Tibial nerve (tissue), 4 donors: Measurements from ENCODE around the gene IPO13. TPM values are rescaled to one million over a fixed set of nuclear protein-coding genes. Genes with fewer than 3 reads are reported as not detected.

ENCODE experiments used
- DNase-seq, 2 donors: peaks; one replicate each; pipeline ENCODE4 v3.0.0-alpha.2; 2019; ENCODE audit warnings: low spot score in 2 of 2
- H3K27ac ChIP-seq, 4 donors: fragments of 200-600 bp; sonication (generic) in 3 of 4; one replicate each; pipeline ENCODE4 v1.5.1; 2017 to 2019; ENCODE audit warnings: mild to moderate bottlenecking in 1 of 4
- H3K27me3 ChIP-seq, 2 donors: fragments of 200-600 bp; sonication (generic) in 1 of 2; one replicate each; pipeline versions ENCODE4 v1.5.1 to v1.6.0; 2017 to 2019
- H3K36me3 ChIP-seq, 3 donors: fragments of 200-600 bp; sonication (generic); one replicate each; pipeline ENCODE4 v1.5.1; 2018 to 2019
- H3K4me1 ChIP-seq, 4 donors: fragments of 200-600 bp; sonication (generic) in 3 of 4; one replicate each; pipeline ENCODE4 v1.5.1; 2017 to 2019
- H3K4me3 ChIP-seq, 4 donors: fragments of 200-600 bp; sonication (generic) in 3 of 4; one replicate each; pipeline ENCODE4 v1.5.1; 2017 to 2019; ENCODE audit warnings: mild to moderate bottlenecking in 1 of 4, moderate library complexity in 1 of 4
- H3K9me3 ChIP-seq, 4 donors: fragments of 200-600 bp; sonication (generic) in 3 of 4; one replicate each; pipeline ENCODE4 v1.5.1; 2017 to 2019
- EP300 ChIP-seq, 2 donors: sonication (generic); formaldehyde crosslinking; IDR thresholded peaks; one replicate each; pipeline ENCODE4 v1.6.1; 2017; ENCODE audit warnings: antibody characterized with exemption in 2 of 2, mild to moderate bottlenecking in 1 of 2
- POLR2A ChIP-seq, 2 donors: fragments of 450-650 bp; IDR thresholded peaks; one replicate each; pipeline ENCODE4 v1.6.1; 2017; ENCODE audit warnings: antibody characterized with exemption in 2 of 2, mild to moderate bottlenecking in 2 of 2, moderate library complexity in 2 of 2
- WGBS, 2 donors: methylation state at CpG; one replicate each; pipeline ENCODE4 v1.1.5; 2018; 5-methylcytosine and 5-hydroxymethylcytosine counted together
- total RNA-seq, 4 donors: library from RNA; depleted of rRNA; stranded (reverse); fragments of >200 nt; gene quantifications; one replicate each; pipeline ENCODE4 v1.1.0, GENCODE V29; 2016
- TF ChIP-seq, protein P1 (sequence below), 5 experiments: fragments of 200-600 bp in 3 of 5; fragments of 450-650 bp in 2 of 5; sonication (generic) in 3 of 5; IDR thresholded peaks; one replicate each; pipeline ENCODE4 v1.5.1; 2016 to 2019; ENCODE audit warnings: antibody characterized with exemption in 5 of 5, mild to moderate bottlenecking in 3 of 5, moderate library complexity in 2 of 5

IPO13 gene
- total RNA-seq, 4 donors from 2014 or later, result 27.8 to 41.1 (median 31.2) TPM

DNA sequence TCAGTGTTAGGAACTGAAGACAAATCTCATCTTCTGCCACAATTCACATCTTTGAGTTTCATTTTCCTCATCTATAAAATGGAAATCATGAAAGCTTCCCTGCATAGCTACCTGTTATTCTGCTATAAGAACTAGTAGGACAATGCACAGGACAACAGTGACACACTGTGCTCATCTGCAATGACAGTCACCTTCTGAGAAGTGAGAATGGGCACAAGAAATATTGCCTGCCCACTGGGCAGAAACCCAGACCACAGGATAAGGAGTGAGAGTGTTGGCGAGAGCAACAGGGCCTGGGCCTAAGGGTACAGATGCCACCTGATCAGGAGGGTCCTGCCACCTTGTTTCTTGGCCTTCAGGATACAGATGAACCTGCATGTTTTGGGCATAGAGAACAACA, 36.4 kb upstream of the IPO13 start:
- DNase-seq, result no peak
- Histone ChIP-seq H3K27me3 (no peaks in the 10 kb centered on the region), H3K4me3 (no peak overlapping the region)

DNA sequence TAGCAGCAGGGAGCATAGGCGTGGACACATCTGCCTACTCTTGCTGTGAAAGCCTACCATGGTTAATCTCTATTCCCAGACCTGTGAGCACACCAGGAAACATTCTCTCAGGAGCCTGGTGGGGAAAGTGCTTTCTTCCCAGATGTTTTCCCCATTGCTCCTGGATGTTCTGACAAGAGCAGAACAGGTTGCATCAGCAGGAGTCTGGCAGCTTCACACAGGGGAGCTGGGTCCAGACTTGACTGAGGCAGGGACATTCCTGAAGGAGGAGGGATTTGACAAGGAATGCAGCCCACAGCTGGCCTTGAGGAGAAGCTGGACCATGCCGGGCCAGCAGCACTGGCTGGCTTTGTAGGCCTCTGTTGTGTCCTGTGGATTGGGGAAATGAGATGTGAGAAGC, 34.1 kb upstream of the IPO13 start:
- no peaks in the 10 kb centered on the region for H3K27me3 ChIP-seq
- no peak for TF ChIP-seq POLR2A (IDR thresholded peaks at IDR 0.05)
- no peak for TF ChIP-seq EP300 (IDR thresholded peaks at IDR 0.05)
- TF ChIP-seq, protein P1, sequence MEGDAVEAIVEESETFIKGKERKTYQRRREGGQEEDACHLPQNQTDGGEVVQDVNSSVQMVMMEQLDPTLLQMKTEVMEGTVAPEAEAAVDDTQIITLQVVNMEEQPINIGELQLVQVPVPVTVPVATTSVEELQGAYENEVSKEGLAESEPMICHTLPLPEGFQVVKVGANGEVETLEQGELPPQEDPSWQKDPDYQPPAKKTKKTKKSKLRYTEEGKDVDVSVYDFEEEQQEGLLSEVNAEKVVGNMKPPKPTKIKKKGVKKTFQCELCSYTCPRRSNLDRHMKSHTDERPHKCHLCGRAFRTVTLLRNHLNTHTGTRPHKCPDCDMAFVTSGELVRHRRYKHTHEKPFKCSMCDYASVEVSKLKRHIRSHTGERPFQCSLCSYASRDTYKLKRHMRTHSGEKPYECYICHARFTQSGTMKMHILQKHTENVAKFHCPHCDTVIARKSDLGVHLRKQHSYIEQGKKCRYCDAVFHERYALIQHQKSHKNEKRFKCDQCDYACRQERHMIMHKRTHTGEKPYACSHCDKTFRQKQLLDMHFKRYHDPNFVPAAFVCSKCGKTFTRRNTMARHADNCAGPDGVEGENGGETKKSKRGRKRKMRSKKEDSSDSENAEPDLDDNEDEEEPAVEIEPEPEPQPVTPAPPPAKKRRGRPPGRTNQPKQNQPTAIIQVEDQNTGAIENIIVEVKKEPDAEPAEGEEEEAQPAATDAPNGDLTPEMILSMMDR (IDR thresholded peaks at IDR 0.05), result no peak
- H3K36me3 ChIP-seq, result peaks cover 0 to 31% (median 0%) of the 10 kb centered on the region in 3 donors
- no peaks in the 10 kb centered on the region for H3K9me3 ChIP-seq
- no peak overlapping the region for H3K27ac ChIP-seq
- DNase-seq, result no peak
- H3K4me1 ChIP-seq, result peaks cover 0 to 7% (median 0%) of the 10 kb centered on the region in 4 donors
- 38 to 47% methylated on average over 2 of the region's 2 CpGs for WGBS, 2 donors
- no peak overlapping the region for H3K4me3 ChIP-seq

More for the DNA sequence above, 36.4 kb upstream of the IPO13 start:
- H3K36me3 ChIP-seq, result peaks cover 0 to 38% (median 0%) of the 10 kb centered on the region in 3 donors
- 89 to 100% methylated on average over 1 of the region's 1 CpG for WGBS, 2 donors
- peaks cover 0 to 7% (median 0%) of the 10 kb centered on the region in 4 donors for H3K4me1 ChIP-seq
- no peaks in the 10 kb centered on the region for H3K9me3 ChIP-seq
- no peak for TF ChIP-seq POLR2A (IDR thresholded peaks at IDR 0.05)
- TF ChIP-seq, protein P1 (IDR thresholded peaks at IDR 0.05), result no peak
- TF ChIP-seq EP300 (IDR thresholded peaks at IDR 0.05), result no peak
- no peak overlapping the region for H3K27ac ChIP-seq

DNA sequence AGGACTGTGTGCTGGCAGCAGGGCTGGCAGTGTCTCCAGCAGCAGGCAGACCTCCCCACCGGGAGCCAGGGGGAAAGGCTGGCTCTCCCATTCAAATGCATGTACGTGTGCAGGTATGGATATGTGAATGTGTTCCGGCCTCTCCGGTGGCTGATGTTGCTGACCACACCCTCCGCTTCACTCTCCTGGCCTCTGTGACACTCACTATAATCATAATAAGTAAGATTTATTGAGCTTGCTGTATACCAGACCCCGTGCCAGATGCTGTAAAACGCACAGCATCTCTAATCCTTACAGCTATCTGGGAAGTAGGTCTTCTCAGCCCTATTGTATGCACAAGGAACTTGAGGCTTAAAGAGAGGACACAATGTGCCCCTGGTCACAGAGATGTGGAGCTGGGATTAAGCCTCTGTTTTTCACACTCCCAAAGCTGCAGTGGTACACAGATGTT, 33.7 kb upstream of the IPO13 start:
- Histone ChIP-seq H3K36me3 (peaks cover 0 to 27% (median 0%) of the 10 kb centered on the region in 3 donors), H3K9me3 (no peaks in the 10 kb centered on the region), H3K4me3 (no peak overlapping the region), H3K27me3 (no peaks in the 10 kb centered on the region), H3K4me1 (peaks cover 0 to 7% (median 0%) of the 10 kb centered on the region in 4 donors), H3K27ac (no peak overlapping the region)
- TF ChIP-seq EP300 (IDR thresholded peaks at IDR 0.05), result no peak
- TF ChIP-seq, protein P1 (IDR thresholded peaks at IDR 0.05), result no peak
- TF ChIP-seq POLR2A (IDR thresholded peaks at IDR 0.05), result no peak
- DNase-seq, result no peak
- 69 to 82% methylated on average over 7 of the region's 7 CpGs for WGBS, 2 donors

DNA sequence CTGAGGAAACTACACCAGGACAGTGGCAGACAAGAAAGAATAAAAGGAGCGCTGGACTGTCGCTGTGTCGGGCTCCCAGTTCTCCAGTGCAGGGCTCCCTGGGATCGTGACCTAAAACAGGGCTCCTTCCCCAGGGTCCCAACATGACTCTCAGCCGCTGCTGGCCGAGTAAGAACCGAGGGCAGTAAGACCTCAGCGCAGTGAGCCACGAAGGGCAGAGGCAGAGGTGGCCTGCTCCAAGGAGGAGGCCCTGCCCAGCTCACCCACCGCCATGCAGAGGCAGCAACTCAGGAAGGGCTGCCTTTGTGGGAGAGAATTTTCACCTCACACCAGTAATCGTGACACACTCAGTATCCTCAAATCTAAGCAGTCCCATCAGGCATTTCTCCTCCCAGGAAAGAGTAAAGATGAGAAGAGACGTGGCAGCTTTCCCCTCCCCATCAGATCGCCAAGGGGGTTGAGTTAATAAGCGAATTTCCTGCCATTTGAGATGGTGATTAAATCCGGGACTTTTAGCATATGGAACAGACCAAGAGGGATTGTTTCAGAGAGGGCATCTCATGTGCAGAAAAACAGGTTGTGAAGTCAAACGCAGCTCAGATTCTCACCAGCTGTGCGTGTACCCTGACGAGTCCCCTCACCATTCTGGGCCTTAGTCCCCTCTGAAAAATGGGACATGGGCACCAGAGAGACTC, 32.9 kb upstream of the IPO13 start:
- no peaks in the 10 kb centered on the region for H3K27me3 ChIP-seq
- 68 to 71% methylated on average over 18 of the region's 18 CpGs for WGBS, 2 donors
- peaks cover 0 to 19% (median 0%) of the 10 kb centered on the region in 3 donors for H3K36me3 ChIP-seq
- DNase-seq, result no peak
- no peak overlapping the region for H3K27ac ChIP-seq
- no peak for TF ChIP-seq POLR2A (IDR thresholded peaks at IDR 0.05)
- TF ChIP-seq, protein P1 (IDR thresholded peaks at IDR 0.05), result no peak
- TF ChIP-seq EP300 (IDR thresholded peaks at IDR 0.05), result no peak
- H3K9me3 ChIP-seq, result no peaks in the 10 kb centered on the region
- H3K4me1 ChIP-seq, result peaks cover 0 to 7% (median 0%) of the 10 kb centered on the region in 4 donors
- H3K4me3 ChIP-seq, result no peak overlapping the region
